Endodermal cell (in vitro differentiated cells): Measurements from ENCODE around the gene CLIC5. TPM values are rescaled to one million over a fixed set of nuclear protein-coding genes. Genes with fewer than 3 reads are reported as not detected.

Experiments
- DNase-seq: peaks from one replicate; pipeline ENCODE4 v3.0.0-alpha.2; 2017
- H3K27ac ChIP-seq: 2 replicates; pipeline ENCODE4 v1.5.1; 2013; ENCODE audit warnings: mild to moderate bottlenecking, low read depth, low read length, moderate library complexity
- H3K27me3 ChIP-seq: 2 replicates; pipeline ENCODE4 v1.6.1; 2013; ENCODE audit warnings: mild to moderate bottlenecking, low read length, moderate library complexity; ENCODE audit not compliant: insufficient read depth, control insufficient read depth, poor library complexity, severe bottlenecking
- H3K36me3 ChIP-seq: 2 replicates; pipeline ENCODE4 v1.7.0; 2013; ENCODE audit warnings: mild to moderate bottlenecking, low read length, moderate library complexity; ENCODE audit not compliant: control insufficient read depth, insufficient read depth
- H3K4me1 ChIP-seq: one replicate; pipeline ENCODE4 v1.7.0; 2013; ENCODE audit warnings: low read length; ENCODE audit not compliant: control insufficient read depth, insufficient read depth
- H3K4me3 ChIP-seq: 2 replicates; pipeline ENCODE4 v1.5.1; 2013; ENCODE audit warnings: mild to moderate bottlenecking, low read length, moderate library complexity
- H3K9ac ChIP-seq: 2 replicates; pipeline ENCODE4 v1.6.1; 2013; ENCODE audit warnings: mild to moderate bottlenecking, low read length, moderate library complexity; ENCODE audit not compliant: poor library complexity, severe bottlenecking; ENCODE audit errors: extremely low read depth
- H3K9me3 ChIP-seq: 2 replicates; pipeline ENCODE4 v1.6.1; 2013; ENCODE audit warnings: mild to moderate bottlenecking, low read length, moderate library complexity; ENCODE audit not compliant: control insufficient read depth
- H3K27ac Mint-ChIP-seq: 2 replicates; pipeline ENCODE4 v1.8.0; 2020; ENCODE audit warnings: mixed read lengths
- H3K27me3 Mint-ChIP-seq: 2 replicates; pipeline ENCODE4 v1.8.0; 2021; ENCODE audit warnings: mild to moderate bottlenecking, mixed read lengths; ENCODE audit not compliant: insufficient read depth
- H3K36me3 Mint-ChIP-seq: 2 replicates; pipeline ENCODE4 v1.8.0; 2020; ENCODE audit warnings: low read depth, mixed read lengths
- H3K4me1 Mint-ChIP-seq: 2 replicates; pipeline ENCODE4 v1.8.0; 2020; ENCODE audit warnings: mixed read lengths
- H3K4me3 Mint-ChIP-seq: 2 replicates; pipeline ENCODE4 v1.8.0; 2020; ENCODE audit warnings: mild to moderate bottlenecking, moderate library complexity, mixed read lengths
- H3K9me3 Mint-ChIP-seq: 2 replicates; pipeline ENCODE4 v1.8.0; 2020; ENCODE audit warnings: mild to moderate bottlenecking, mixed read lengths
- CTCF ChIP-seq: fragments of 200-600 bp; sonication (generic); conservative IDR thresholded peaks from 2 replicates; pipeline ENCODE4 v1.5.0; 2021; ENCODE audit warnings: antibody characterized with exemption, mild to moderate bottlenecking
- WGBS, 2 experiments: methylation state at CpG; one replicate each; pipeline versions ENCODE4 v1.1.5 to v1.1.7; 2013; ENCODE audit warnings: missing lambda C conversion rate in 2 of 2, mixed read lengths in 1 of 2; ENCODE audit not compliant: insufficient coverage in 1 of 2, insufficient read length in 1 of 2; 5-methylcytosine and 5-hydroxymethylcytosine counted together
- total RNA-seq, 2 donors: library from RNA; stranded (reverse); fragmentation: NEBNext Ultra II Directional in 1 of 2; extraction: Animal tissue kit (Norgen Biotek cat#: 25700) in 1 of 2; gene quantifications; 2 replicates in 1 of 2; 3 replicates in 1 of 2; pipeline ENCODE4 v1.2.1, GENCODE V29; 2021

CLIC5 gene
- total RNA-seq, 2 donors from 2014 or later: 0.11 TPM; not detected in 1

- Histone ChIP-seq H3K9ac (no peak overlapping the region), H3K36me3 (no peaks in the 10 kb centered on the region), H3K4me3 (no peak overlapping the region), H3K9me3 (peaks cover 8% of the 10 kb centered on the region), H3K4me1 (peaks cover 16% of the 10 kb centered on the region), H3K27ac (no peak overlapping the region), H3K27me3 (no peaks in the 10 kb centered on the region)
- DNase-seq: no peak
- 73 to 76% methylated on average over 2 of the region's 2 CpGs for WGBS, 2 experiments
- Mint-ChIP-seq H3K27ac (no peak overlapping the region), H3K9me3 (no peaks in the 10 kb centered on the region), H3K36me3 (no peaks in the 10 kb centered on the region), H3K4me1 (peaks cover 36% of the 10 kb centered on the region), H3K27me3 (no peaks in the 10 kb centered on the region), H3K4me3 (no peak overlapping the region)
- no peak for TF ChIP-seq CTCF
Observed at GRCh38 chr6:45969026-45969425, 46.6 kb downstream of the CLIC5 start.

- Mint-ChIP-seq H3K9me3 (no peaks in the 10 kb centered on the region), H3K4me1 (peaks cover 28% of the 10 kb centered on the region), H3K36me3 (no peaks in the 10 kb centered on the region), H3K27me3 (no peaks in the 10 kb centered on the region), H3K27ac (no peak overlapping the region), H3K4me3 (no peak overlapping the region)
- 98 to 100% methylated on average over 1 of the region's 1 CpG for WGBS, 2 experiments
- peaks cover 11% of the 10 kb centered on the region for H3K4me1 ChIP-seq
- H3K9me3 ChIP-seq: peaks cover 8% of the 10 kb centered on the region
- no peak overlapping the region for H3K9ac ChIP-seq
- H3K4me3 ChIP-seq: peak overlapping the region; percentile 12
- H3K27ac ChIP-seq: no peak overlapping the region
- TF ChIP-seq CTCF: no peak
- DNase-seq: no peak
- H3K27me3 ChIP-seq: no peaks in the 10 kb centered on the region
- no peaks in the 10 kb centered on the region for H3K36me3 ChIP-seq
Observed at GRCh38 chr6:45967363-45967762, 48.3 kb downstream of the CLIC5 start.

- Histone ChIP-seq H3K36me3 (no peaks in the 10 kb centered on the region), H3K27ac (no peak overlapping the region), H3K27me3 (no peaks in the 10 kb centered on the region), H3K9me3 (peaks cover 8% of the 10 kb centered on the region), H3K4me3 (peak overlapping the region; percentile 12), H3K4me1 (peaks cover 11% of the 10 kb centered on the region), H3K9ac (no peak overlapping the region)
- Mint-ChIP-seq H3K4me1 (peaks cover 24% of the 10 kb centered on the region), H3K36me3 (no peaks in the 10 kb centered on the region), H3K9me3 (no peaks in the 10 kb centered on the region), H3K27ac (peak overlapping the region; percentile 42), H3K27me3 (no peaks in the 10 kb centered on the region), H3K4me3 (no peak overlapping the region)
- no peak for TF ChIP-seq CTCF
- DNase-seq: no peak
- 82 to 98% methylated on average over 3 of the region's 3 CpGs for WGBS, 2 experiments
Observed at GRCh38 chr6:45966797-45967196, 48.9 kb downstream of the CLIC5 start.
